B cell (primary cell): ENCODE measurements around the gene CD300LB. TPM values are rescaled to one million over a fixed set of nuclear protein-coding genes. Genes with fewer than 3 reads are reported as not detected.

ENCODE experiments used
- ATAC-seq: fragments of 200-7000 bp; cut with Tn5 transposase; one replicate; pipeline ENCODE4 v1.10.0; 2021; ENCODE audit warnings: low read depth, mild to moderate bottlenecking, moderate number of reproducible peaks, moderate library complexity
- CTCF ChIA-PET: fragments of 350-600 bp; sonication (Branson Sonifier 250); formaldehyde crosslinking; loops from one replicate; lab custom pipeline; 2021; ENCODE audit warnings: antibody characterized with exemption, inconsistent platforms; lab: Charles Lee
- POLR2A ChIA-PET: fragments of 350-600 bp; sonication (Branson Sonifier 250); formaldehyde crosslinking; loops from one replicate; lab custom pipeline; 2021; ENCODE audit warnings: antibody characterized with exemption; lab: Charles Lee
- DNase-seq: peaks from one replicate; pipeline ENCODE4 v3.0.0; 2013
- H2AFZ ChIP-seq: 2 replicates; pipeline ENCODE4 v1.6.1; 2012; ENCODE audit warnings: mild to moderate bottlenecking, low read depth, low read length; ENCODE audit not compliant: insufficient read depth, poor library complexity, severe bottlenecking
- H3K27ac ChIP-seq, 2 donors: 1 replicate in 1 of 2; 2 replicates in 1 of 2; pipeline ENCODE4 v1.5.1; 2012 to 2013; ENCODE audit warnings: low read length in 2 of 2, mild to moderate bottlenecking in 2 of 2, moderate library complexity in 1 of 2
- H3K27me3 ChIP-seq, 4 experiments: fragments of 200-600 bp in 1 of 4; sonication (generic) in 1 of 4; replicated peaks in 1 of 4; 1 replicate in 2 of 4; 2 replicates in 2 of 4; pipeline versions ENCODE4 v1.6.1 to v1.7.0; 2013 to 2016; ENCODE audit warnings: low read length in 3 of 4, mild to moderate bottlenecking in 2 of 4, mixed read lengths in 1 of 4, moderate library complexity in 1 of 4; ENCODE audit not compliant: insufficient read depth in 4 of 4, control insufficient read depth in 3 of 4; ENCODE audit errors: control extremely low read depth in 1 of 4
- H3K36me3 ChIP-seq, 2 experiments: replicated peaks in 1 of 2; 1 replicate in 1 of 2; 2 replicates in 1 of 2; pipeline versions ENCODE4 v1.6.1 to v1.7.1; 2013; ENCODE audit warnings: low read length in 1 of 2; ENCODE audit not compliant: insufficient read depth in 2 of 2, control insufficient read depth in 1 of 2; ENCODE audit errors: control extremely low read depth in 1 of 2, extremely low read depth in 1 of 2
- H3K4me1 ChIP-seq, 2 donors: fragments of 200-600 bp in 1 of 2; sonication (generic) in 1 of 2; 1 replicate in 1 of 2; 2 replicates in 1 of 2; pipeline versions ENCODE4 v1.5.1 to v1.6.1; 2013 to 2017; ENCODE audit warnings: low read length in 2 of 2; ENCODE audit not compliant: control insufficient read depth in 2 of 2, insufficient read depth in 2 of 2
- H3K4me2 ChIP-seq: replicated peaks from 2 replicates; pipeline ENCODE3; 2012; ENCODE audit warnings: mild to moderate bottlenecking, low read depth, low read length; ENCODE audit not compliant: poor library complexity, severe bottlenecking
- H3K4me3 ChIP-seq, 5 experiments: fragments of 200-600 bp in 1 of 5; sonication (generic) in 1 of 5; 1 replicate in 3 of 5; 2 replicates in 2 of 5; pipeline versions ENCODE4 v1.5.1 to v1.7.0; 2011 to 2016; ENCODE audit warnings: low read length in 4 of 5, mild to moderate bottlenecking in 4 of 5, low read depth in 2 of 5, control low read depth in 1 of 5, moderate library complexity in 1 of 5; ENCODE audit not compliant: insufficient read depth in 1 of 5; ENCODE audit errors: control extremely low read depth in 1 of 5, extremely low read depth in 1 of 5
- H3K79me2 ChIP-seq: fragments of 200-600 bp; sonication (generic); one replicate; pipeline ENCODE4 v1.6.0; 2016; ENCODE audit warnings: low read length; ENCODE audit not compliant: control insufficient read depth, insufficient read depth
- H3K9ac ChIP-seq: fragments of 200-600 bp; sonication (generic); 2 replicates; pipeline ENCODE4 v1.6.1; 2017; ENCODE audit warnings: mild to moderate bottlenecking, low read length, moderate library complexity
- H3K9me3 ChIP-seq, 3 donors: one replicate each; pipeline versions ENCODE4 v1.6.1 to v1.7.1; 2013; ENCODE audit warnings: low read length in 2 of 3; ENCODE audit not compliant: control insufficient read depth in 2 of 3, insufficient read depth in 1 of 3; ENCODE audit errors: control extremely low read depth in 1 of 3
- H4K20me1 ChIP-seq: 2 replicates; pipeline ENCODE4 v1.6.0; 2012; ENCODE audit warnings: mild to moderate bottlenecking, low read length; ENCODE audit not compliant: insufficient read depth, control insufficient read depth, poor library complexity, severe bottlenecking
- H3K27ac Mint-ChIP-seq: one replicate; pipeline ENCODE4 v1.8.0; 2021; ENCODE audit warnings: mixed read lengths
- H3K27me3 Mint-ChIP-seq: one replicate; pipeline ENCODE4 v1.8.0; 2021; ENCODE audit warnings: mixed read lengths
- H3K4me1 Mint-ChIP-seq: one replicate; pipeline ENCODE4 v1.8.0; 2021; ENCODE audit warnings: mixed read lengths
- H3K4me3 Mint-ChIP-seq: one replicate; pipeline ENCODE4 v1.8.0; 2021; ENCODE audit warnings: mixed read lengths
- H3K9me3 Mint-ChIP-seq: one replicate; pipeline ENCODE4 v1.8.0; 2022; ENCODE audit warnings: mixed read lengths; ENCODE audit not compliant: insufficient read depth
- CTCF ChIP-seq: fragments of 200-600 bp; IDR thresholded peaks from one replicate; pipeline ENCODE4 v1.8.0; 2022; ENCODE audit warnings: antibody characterized with exemption, mild to moderate bottlenecking
- EZH2 ChIP-seq: IDR thresholded peaks from 2 replicates; pipeline ENCODE4 v1.6.1; 2012; ENCODE audit warnings: borderline replicate concordance, low read depth, mild to moderate bottlenecking, moderate library complexity, low read length; ENCODE audit not compliant: insufficient read depth, poor library complexity, severe bottlenecking
- WGBS: methylation state at CpG from one replicate; pipeline ENCODE4 v1.1.5; 2013; ENCODE audit warnings: missing lambda C conversion rate; ENCODE audit not compliant: insufficient coverage; 5-methylcytosine and 5-hydroxymethylcytosine counted together
- intact Hi-C: fragments of 100-400 bp; cut with micrococcal nuclease; formaldehyde crosslinking; loops from one replicate; pipeline ENCODE4 v1.10.0; 2022
- polyA plus RNA-seq: library from polyadenylated mRNA; depleted of rRNA; stranded (reverse); fragments of >200 nt; gene quantifications from 2 replicates; pipeline ENCODE4 v1.2.3, GENCODE V29; 2012
- total RNA-seq, 2 donors: library from RNA; stranded (reverse); fragments of 120-200 nt in 1 of 2; gene quantifications; 1 replicate in 1 of 2; 2 replicates in 1 of 2; pipeline versions ENCODE4 v1.2.3 to v1.2.4, GENCODE V29; 2013 to 2022

Gene CD300LB
- total and polyA plus RNA-seq, 2 donors (not counting 1 experiment from before 2014, with no cell fraction given): 0.12 to 0.39 TPM

GRCh38 chr17:74541176-74542111, 10.2 kb upstream of the CD300LB start:
- Mint-ChIP-seq H3K4me3 (no peak overlapping the region), H3K27ac (no peak overlapping the region), H3K4me1 (peaks cover 3% of the 10 kb centered on the region), H3K27me3 (peaks cover 19% of the 10 kb centered on the region), H3K9me3 (no peaks in the 10 kb centered on the region)
- H3K36me3 ChIP-seq: no peaks in the 10 kb centered on the region
- H3K4me3 ChIP-seq: no peak overlapping the region
- H3K27ac ChIP-seq: no peak overlapping the region
- DNase-seq (no peak), ATAC-seq (no peak)
- ChIA-PET POLR2A (interaction anchor here (1.3 kb wide), 1 partner anchor 9 kb away, joined by 3 read pairs; no protein-coding TSS in a partner anchor), CTCF (no interaction called here)
- 89% methylated on average over 23 of the region's 23 CpGs for WGBS
- TF ChIP-seq EZH2 (no peak), CTCF (no peak)
- H4K20me1 ChIP-seq: no peaks in the 10 kb centered on the region
- no peak overlapping the region for H3K4me2 ChIP-seq
- H2AFZ ChIP-seq: no peak overlapping the region
- no peaks in the 10 kb centered on the region for H3K79me2 ChIP-seq
- no peak overlapping the region for H3K9ac ChIP-seq
- H3K9me3 ChIP-seq: no peaks in the 10 kb centered on the region
- intact Hi-C loops: no loop called here
- H3K27me3 ChIP-seq: peaks cover 0 to 4% (median 0%) of the 10 kb centered on the region in 4 experiments
- H3K4me1 ChIP-seq: peaks cover 4 to 17% of the 10 kb centered on the region in 2 donors

- no peak overlapping the region for H3K27ac Mint-ChIP-seq
- ATAC-seq (no peak), DNase-seq (no peak)
- H3K4me3 ChIP-seq: no peak overlapping the region
- no peak for TF ChIP-seq EZH2
- TF ChIP-seq CTCF: no peak
- no peaks in the 10 kb centered on the region for H3K9me3 Mint-ChIP-seq
- no peaks in the 10 kb centered on the region for H3K36me3 ChIP-seq
- no peaks in the 10 kb centered on the region for H3K79me2 ChIP-seq
- peaks cover 0 to 4% (median 1%) of the 10 kb centered on the region in 4 experiments for H3K27me3 ChIP-seq
- H3K27ac ChIP-seq: no peak overlapping the region
- H3K9me3 ChIP-seq: no peaks in the 10 kb centered on the region
- ChIA-PET CTCF (interaction anchor here (0.8 kb wide), 1 partner anchor 64 kb away, joined by 3 read pairs; no protein-coding TSS in a partner anchor), POLR2A (no interaction called here)
- H2AFZ ChIP-seq: no peak overlapping the region
- peaks cover 20% of the 10 kb centered on the region for H3K27me3 Mint-ChIP-seq
- no peaks in the 10 kb centered on the region for H3K4me1 Mint-ChIP-seq
- 68% methylated on average over 8 of the region's 10 CpGs for WGBS
- H3K4me1 ChIP-seq: no peaks in the 10 kb centered on the region
- no peak overlapping the region for H3K9ac ChIP-seq
- no peak overlapping the region for H3K4me3 Mint-ChIP-seq
- H3K4me2 ChIP-seq: no peak overlapping the region
- intact Hi-C loops: no loop called here
- no peaks in the 10 kb centered on the region for H4K20me1 ChIP-seq
Measured at GRCh38 chr17:74539281-74539820, 8.1 kb upstream of the CD300LB start.
